CD4-positive, alpha-beta T cell (primary cell): ENCODE results near the gene ZFP36L2. TPM values are rescaled to one million over a fixed set of nuclear protein-coding genes. Genes with fewer than 3 reads are reported as not detected.
A peak's percentile ranks its signal among the peaks of the same experiment; 100 is the strongest.

Experiments used
- ATAC-seq: fragments of 200-7000 bp; cut with Tn5 transposase; one replicate; pipeline ENCODE4 v1.10.0; 2022; ENCODE audit warnings: mild to moderate bottlenecking; ENCODE audit not compliant: poor library complexity
- CTCF ChIA-PET: fragments of 350-600 bp; sonication (Branson Sonifier 250); formaldehyde crosslinking; loops from one replicate; lab custom pipeline; 2021; ENCODE audit warnings: antibody characterized with exemption, inconsistent platforms; lab: Charles Lee
- POLR2A ChIA-PET: fragments of 350-600 bp; sonication (Branson Sonifier 250); formaldehyde crosslinking; loops from one replicate; lab custom pipeline; 2021; ENCODE audit warnings: antibody characterized with exemption, inconsistent platforms; lab: Charles Lee
- DNase-seq, 14 experiments: peaks; one replicate each; pipeline ENCODE4 v3.0.0-alpha.2; 2013 to 2020; ENCODE audit warnings: mixed read lengths in 2 of 14
- H3K27ac ChIP-seq, 2 donors: one replicate each; pipeline versions ENCODE4 v1.5.1 to v1.7.0; 2013; ENCODE audit warnings: low read length in 2 of 2, low read depth in 1 of 2, mild to moderate bottlenecking in 1 of 2
- H3K27me3 ChIP-seq, 2 experiments: 1 replicate in 1 of 2; 2 replicates in 1 of 2; pipeline versions ENCODE4 v1.6.1 to v1.7.0; 2013; ENCODE audit warnings: low read length in 2 of 2, control low read depth in 1 of 2, mild to moderate bottlenecking in 1 of 2, moderate library complexity in 1 of 2; ENCODE audit not compliant: insufficient read depth in 2 of 2, control insufficient read depth in 1 of 2
- H3K36me3 ChIP-seq: one replicate; pipeline ENCODE4 v1.6.1; 2013; ENCODE audit warnings: low read length, control low read depth; ENCODE audit not compliant: insufficient read depth
- H3K4me1 ChIP-seq: one replicate; pipeline ENCODE4 v1.6.1; 2013; ENCODE audit warnings: low read length, control low read depth; ENCODE audit not compliant: insufficient read depth
- H3K4me3 ChIP-seq: one replicate; pipeline ENCODE4 v1.5.1; 2013; ENCODE audit warnings: mild to moderate bottlenecking, low read length, moderate library complexity
- H3K9me3 ChIP-seq, 2 experiments: 1 replicate in 1 of 2; 2 replicates in 1 of 2; pipeline versions ENCODE4 v1.6.1 to v1.7.0; 2013; ENCODE audit warnings: low read length in 2 of 2, mild to moderate bottlenecking in 2 of 2, control low read depth in 1 of 2, moderate library complexity in 1 of 2; ENCODE audit not compliant: control insufficient read depth in 1 of 2, insufficient read depth in 1 of 2
- H3K27ac Mint-ChIP-seq: one replicate; pipeline ENCODE4 v1.8.0; 2020; ENCODE audit warnings: mixed read lengths
- H3K27me3 Mint-ChIP-seq: one replicate; pipeline ENCODE4 v1.8.0; 2021; ENCODE audit warnings: mixed read lengths
- H3K36me3 Mint-ChIP-seq: one replicate; pipeline ENCODE4 v1.8.0; 2021; ENCODE audit warnings: low read depth, mixed read lengths
- H3K4me1 Mint-ChIP-seq: one replicate; pipeline ENCODE4 v1.8.0; 2021; ENCODE audit warnings: low read depth, mixed read lengths
- H3K4me3 Mint-ChIP-seq: one replicate; pipeline ENCODE4 v1.8.0; 2020; ENCODE audit warnings: mild to moderate bottlenecking, mixed read lengths
- H3K9me3 Mint-ChIP-seq: one replicate; pipeline ENCODE4 v1.8.0; 2020; ENCODE audit warnings: mixed read lengths
- intact Hi-C, 2 experiments: fragments of 100-400 bp; cut with DNase I in 1 of 2; cut with micrococcal nuclease in 1 of 2; formaldehyde crosslinking; loops; one replicate each; pipeline versions ENCODE4 v1.15.1 to v1.9.0; 2023 to 2025; cut with DNase I, micrococcal nuclease
- total RNA-seq, 174 experiments: library from RNA in 2 of 174; stranded (reverse) in 2 of 174; gene quantifications; one replicate each; pipeline ENCODE4 v1.2.3 and lab custom pipeline; 2021 to 2026
- TF ChIP-seq, protein P1 (sequence below): fragments of 200-600 bp; IDR thresholded peaks from one replicate; pipeline ENCODE4 v1.8.0; 2022; ENCODE audit warnings: antibody characterized with exemption, mild to moderate bottlenecking

The ZFP36L2 gene
- total RNA-seq, 2 experiments from 2014 or later: 1,602 to 1,631 TPM

DNA sequence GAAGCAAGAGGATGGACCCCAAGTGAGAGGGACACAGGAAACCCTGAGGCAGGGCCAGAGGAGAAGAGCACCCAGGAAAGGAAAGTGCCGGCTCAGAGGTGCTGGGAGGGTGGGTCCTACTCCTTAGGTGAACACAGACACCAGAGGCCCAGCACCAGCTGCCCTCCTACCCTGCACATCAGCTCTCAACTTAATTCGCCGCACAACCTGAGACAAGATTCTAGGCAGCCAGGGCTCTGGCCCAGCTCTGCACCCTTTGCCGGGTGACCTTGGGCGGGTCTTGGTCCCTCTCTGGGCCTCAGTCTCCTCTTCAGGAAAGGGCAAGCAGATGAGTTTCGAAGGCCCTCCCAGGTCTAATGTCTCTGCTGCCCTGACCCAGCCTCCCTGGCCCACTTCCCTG lies 28.1 kb downstream of the ZFP36L2 start:
- H3K4me1 Mint-ChIP-seq: peaks cover 55% of the 10 kb centered on the region
- H3K4me3 Mint-ChIP-seq: no peak overlapping the region
- H3K27ac Mint-ChIP-seq: no peak overlapping the region

DNA sequence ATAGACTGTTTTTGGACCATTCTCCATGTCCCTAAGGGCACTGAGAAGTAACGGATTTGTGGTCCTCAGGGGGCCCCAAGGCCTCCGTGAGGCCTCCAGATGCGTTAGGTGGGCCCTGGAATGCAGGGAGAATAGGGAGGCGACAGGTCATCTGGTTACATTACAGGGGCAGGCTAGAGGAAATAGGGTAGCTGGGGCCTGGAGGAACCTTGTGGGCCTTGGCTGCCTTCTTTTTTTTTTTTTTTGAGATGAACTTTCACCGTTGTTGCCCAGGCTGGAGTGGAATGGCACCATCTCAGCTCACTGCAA lies 28.9 kb downstream of the ZFP36L2 start:
- ATAC-seq: no peak
- ChIA-PET POLR2A (interaction anchor here (0.6 to 20.9 kb wide), 3 partner anchors 10 to 22 kb away, joined by 4 to 506 read pairs (median 217); partner anchors contain the start of gene ZFP36L2), CTCF (no interaction called here)
- Mint-ChIP-seq H3K27me3 (no peaks in the 10 kb centered on the region), H3K9me3 (no peaks in the 10 kb centered on the region), H3K4me1 (peaks cover 61% of the 10 kb centered on the region), H3K27ac (peak overlapping the region; percentile 94), H3K4me3 (no peak overlapping the region), H3K36me3 (no peaks in the 10 kb centered on the region)
- TF ChIP-seq, protein P1, sequence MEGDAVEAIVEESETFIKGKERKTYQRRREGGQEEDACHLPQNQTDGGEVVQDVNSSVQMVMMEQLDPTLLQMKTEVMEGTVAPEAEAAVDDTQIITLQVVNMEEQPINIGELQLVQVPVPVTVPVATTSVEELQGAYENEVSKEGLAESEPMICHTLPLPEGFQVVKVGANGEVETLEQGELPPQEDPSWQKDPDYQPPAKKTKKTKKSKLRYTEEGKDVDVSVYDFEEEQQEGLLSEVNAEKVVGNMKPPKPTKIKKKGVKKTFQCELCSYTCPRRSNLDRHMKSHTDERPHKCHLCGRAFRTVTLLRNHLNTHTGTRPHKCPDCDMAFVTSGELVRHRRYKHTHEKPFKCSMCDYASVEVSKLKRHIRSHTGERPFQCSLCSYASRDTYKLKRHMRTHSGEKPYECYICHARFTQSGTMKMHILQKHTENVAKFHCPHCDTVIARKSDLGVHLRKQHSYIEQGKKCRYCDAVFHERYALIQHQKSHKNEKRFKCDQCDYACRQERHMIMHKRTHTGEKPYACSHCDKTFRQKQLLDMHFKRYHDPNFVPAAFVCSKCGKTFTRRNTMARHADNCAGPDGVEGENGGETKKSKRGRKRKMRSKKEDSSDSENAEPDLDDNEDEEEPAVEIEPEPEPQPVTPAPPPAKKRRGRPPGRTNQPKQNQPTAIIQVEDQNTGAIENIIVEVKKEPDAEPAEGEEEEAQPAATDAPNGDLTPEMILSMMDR: no peak
- intact Hi-C loops: no loop called here
- H3K36me3 ChIP-seq: no peaks in the 10 kb centered on the region
- peak overlapping the region in 1 of 2 donors; percentile 30 for H3K27ac ChIP-seq
- H3K4me3 ChIP-seq: no peak overlapping the region
- no peaks in the 10 kb centered on the region for H3K9me3 ChIP-seq
- H3K4me1 ChIP-seq: peaks cover 87% of the 10 kb centered on the region
- no peaks in the 10 kb centered on the region for H3K27me3 ChIP-seq
- no peak for DNase-seq

More for the DNA sequence above, 28.1 kb downstream of the ZFP36L2 start:
- no peak for ATAC-seq
- ChIA-PET CTCF (no interaction called here), POLR2A (interaction anchor here (0.6 to 20.9 kb wide), 2 partner anchors 9 to 21 kb away, joined by 4 to 506 read pairs; partner anchors contain the start of gene ZFP36L2)
- H3K27me3 ChIP-seq: no peaks in the 10 kb centered on the region
- no peak for DNase-seq
- H3K27ac ChIP-seq: no peak overlapping the region
- TF ChIP-seq, protein P1: no peak
- H3K4me1 ChIP-seq: peaks cover 80% of the 10 kb centered on the region
- H3K4me3 ChIP-seq: no peak overlapping the region
- H3K27me3 Mint-ChIP-seq: no peaks in the 10 kb centered on the region
- intact Hi-C loops: no loop called here
- H3K9me3 ChIP-seq: no peaks in the 10 kb centered on the region
- no peaks in the 10 kb centered on the region for H3K9me3 Mint-ChIP-seq
- H3K36me3 ChIP-seq: no peaks in the 10 kb centered on the region
- no peaks in the 10 kb centered on the region for H3K36me3 Mint-ChIP-seq

DNA sequence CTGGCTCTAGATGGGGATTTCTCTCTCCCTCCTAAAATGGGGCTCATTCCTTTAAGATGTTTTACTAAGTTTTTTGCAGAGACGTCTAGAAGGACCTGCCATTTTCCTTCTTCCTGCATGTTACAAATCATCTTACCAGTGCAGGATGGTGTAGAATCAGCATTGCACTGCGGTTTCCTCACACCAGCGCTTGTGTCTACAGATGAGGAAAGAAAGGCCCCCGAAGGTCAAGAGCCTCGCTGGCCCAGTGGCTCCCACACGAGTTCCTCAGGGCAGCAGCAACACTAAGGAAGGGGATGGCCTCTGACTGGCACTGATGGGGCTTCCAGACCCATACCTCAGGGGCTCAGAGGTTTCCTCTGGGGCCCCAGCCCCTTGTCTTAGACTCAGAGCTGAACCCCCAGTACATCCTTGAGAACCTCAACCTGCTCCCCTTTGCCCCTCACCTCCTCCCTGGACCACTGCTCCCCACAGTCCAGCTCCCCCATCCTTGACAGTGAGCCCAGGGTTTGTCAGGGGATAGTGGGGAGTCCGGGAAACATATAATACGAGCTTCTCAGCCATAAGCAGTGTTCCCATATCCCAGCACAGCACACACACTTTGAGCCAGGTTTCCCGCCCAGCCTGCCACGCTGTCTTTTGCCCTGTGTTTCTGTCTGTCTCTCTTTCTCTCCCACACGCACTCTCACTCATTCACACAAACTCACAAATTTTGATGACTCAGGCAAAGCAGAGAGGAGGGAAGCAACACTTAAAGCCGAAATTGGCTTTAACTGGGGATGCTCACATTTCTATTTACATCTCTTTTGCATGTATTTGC lies 29.4 kb downstream of the ZFP36L2 start:
- H3K36me3 ChIP-seq: no peaks in the 10 kb centered on the region
- H3K36me3 Mint-ChIP-seq: no peaks in the 10 kb centered on the region
- POLR2A ChIA-PET: interaction anchor here (8.6 to 20.9 kb wide), 2 partner anchors 21 to 22 kb away, joined by 217 to 506 read pairs; partner anchors contain the start of gene ZFP36L2
- peaks cover 61% of the 10 kb centered on the region for H3K4me1 Mint-ChIP-seq
- no peak for ATAC-seq
- no peaks in the 10 kb centered on the region for H3K27me3 Mint-ChIP-seq
- no peaks in the 10 kb centered on the region for H3K27me3 ChIP-seq
- H3K9me3 ChIP-seq: no peaks in the 10 kb centered on the region
- H3K4me3 ChIP-seq: no peak overlapping the region
- intact Hi-C loops: no loop called here
- peaks cover 92% of the 10 kb centered on the region for H3K4me1 ChIP-seq
- H3K4me3 Mint-ChIP-seq: peak overlapping the region; percentile 79
- no peaks in the 10 kb centered on the region for H3K9me3 Mint-ChIP-seq
- CTCF ChIA-PET: interaction anchor here (0.7 kb wide), 1 partner anchor 19 kb away, joined by 4 read pairs; no protein-coding TSS in a partner anchor
- peak overlapping the region; percentile 30 to 37 for H3K27ac ChIP-seq
- peak in 3 of 14 experiments; percentile 30 to 37 (median 30) for DNase-seq
- H3K27ac Mint-ChIP-seq: peak overlapping the region; percentile 94
- TF ChIP-seq, protein P1: no peak
